HG03025 (cell line): ENCODE data around the gene FAM120A.

ENCODE experiments used
- ATAC-seq: cut with Tn5 transposase; IDR thresholded peaks from one replicate; pipeline ENCODE4 v1.9.1; 2021; ENCODE audit warnings: mild to moderate bottlenecking, moderate library complexity; ENCODE audit not compliant: unreplicated experiment, low FRiP score

FAM120A gene

GRCh38 chr9:93589688-93590087 lies 138.2 kb downstream of the FAM120A start:
- ATAC-seq = no peak

- ATAC-seq = no peak
Measured at GRCh38 chr9:93590609-93591234, 139.2 kb downstream of the FAM120A start.

GRCh38 chr9:93591301-93592007 lies 140.0 kb downstream of the FAM120A start:
- no peak for ATAC-seq

GRCh38 chr9:93592008-93592642 lies 140.6 kb downstream of the FAM120A start:
- ATAC-seq = no peak

GRCh38 chr9:93592643-93593021 lies 141.1 kb downstream of the FAM120A start:
- no peak for ATAC-seq

- ATAC-seq = no peak
Measured at GRCh38 chr9:93593144-93593658, 141.7 kb downstream of the FAM120A start.

GRCh38 chr9:93594041-93594756 lies 142.7 kb downstream of the FAM120A start:
- ATAC-seq = no peak

GRCh38 chr9:93595461-93595860 lies 144.0 kb downstream of the FAM120A start:
- ATAC-seq = no peak

GRCh38 chr9:93595861-93596365 lies 144.4 kb downstream of the FAM120A start:
- ATAC-seq = no peak

- no peak for ATAC-seq
Measured at GRCh38 chr9:93596399-93596798, 144.9 kb downstream of the FAM120A start.

- ATAC-seq = no peak
Measured at GRCh38 chr9:93597142-93597706, 145.7 kb downstream of the FAM120A start.

- ATAC-seq = no peak
Measured at GRCh38 chr9:93597871-93598646, 146.6 kb downstream of the FAM120A start.

- ATAC-seq = no peak
Measured at GRCh38 chr9:93598647-93599241, 147.3 kb downstream of the FAM120A start.

GRCh38 chr9:93599571-93600403 lies 148.3 kb downstream of the FAM120A start:
- no peak for ATAC-seq

- ATAC-seq = no peak
Measured at GRCh38 chr9:93600504-93600903, 149.0 kb downstream of the FAM120A start.

GRCh38 chr9:93601063-93601462 lies 149.6 kb downstream of the FAM120A start:
- no peak for ATAC-seq

- no peak for ATAC-seq
Measured at GRCh38 chr9:93601666-93602065, 150.2 kb downstream of the FAM120A start.

- no peak for ATAC-seq
Measured at GRCh38 chr9:93603011-93603410, 151.5 kb downstream of the FAM120A start.
